CD4-positive, alpha-beta T cell treated with Interferon gamma for 1 hour (primary cell): ENCODE data around the gene BLVRB.
"Not testable (repeated sequence)": the region's sequence is repeated elsewhere in the genome, so short reads cannot be mapped to it uniquely, and the experiment has no call there.

ENCODE experiments used
- DNase-seq: peaks from one replicate; pipeline ENCODE4 v3.0.0-alpha.2; 2020

Gene BLVRB

GRCh38 chr19:40445780-40446262, 19.7 kb downstream of the BLVRB start:
- no peak for DNase-seq

GRCh38 chr19:40444825-40445312, 20.7 kb downstream of the BLVRB start:
- DNase-seq: no peak

DNA sequence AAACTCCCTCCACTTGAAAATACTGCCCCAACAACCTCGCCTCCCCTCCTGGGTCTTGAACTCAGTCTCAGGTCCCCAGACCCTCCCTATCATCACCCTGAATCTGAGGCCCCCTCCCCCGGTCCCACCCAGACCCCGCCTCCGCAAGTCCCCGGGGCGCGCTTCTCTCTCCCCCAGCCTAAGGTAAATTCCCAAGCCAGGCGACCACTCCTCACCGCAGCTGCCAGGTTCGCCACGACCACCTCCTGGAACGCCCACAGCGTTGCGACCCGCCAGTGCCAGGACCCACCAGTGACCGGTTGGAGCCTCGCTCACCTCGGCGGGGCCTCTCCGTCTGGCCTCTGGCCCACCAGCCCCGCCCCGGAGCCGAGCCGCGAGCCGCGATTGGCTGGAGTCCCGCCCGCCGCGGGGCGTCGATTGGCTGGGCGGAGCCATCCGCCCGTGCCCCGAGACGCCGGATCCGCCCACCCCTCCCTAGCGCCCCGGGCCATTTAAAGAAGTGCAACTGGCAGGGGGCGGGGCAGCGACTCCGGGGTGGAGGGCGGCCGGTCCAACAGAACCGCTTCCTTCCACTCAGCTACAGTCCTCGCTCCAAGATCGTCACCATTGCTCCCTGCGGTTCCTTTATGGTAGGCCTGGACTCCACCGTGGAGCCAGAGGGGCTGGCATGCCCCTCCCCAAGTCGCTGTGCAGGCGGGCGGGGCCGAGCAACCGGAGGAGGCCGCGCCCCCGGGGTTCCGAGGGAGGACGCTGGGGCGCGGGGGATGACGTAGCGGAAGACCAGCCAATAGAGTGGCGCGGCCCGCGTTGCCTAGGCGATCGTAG, 21.3 kb downstream of the BLVRB start, which contains the start of gene SERTAD3:
TSS of gene SERTAD3 (minus strand) at position 336 of the 825 bp plus-strand sequence. CDS start 2,255 bp downstream, outside the sequence.
- peak; percentile 95 for DNase-seq

- DNase-seq: peak; percentile 100
Measured at GRCh38 chr19:40443131-40443999, 22.2 kb downstream of the BLVRB start.

GRCh38 chr19:40442328-40443130, 23.0 kb downstream of the BLVRB start:
- no peak for DNase-seq

- DNase-seq: no peak
Measured at GRCh38 chr19:40441719-40442253, 23.8 kb downstream of the BLVRB start.

GRCh38 chr19:40438284-40438683, 27.3 kb downstream of the BLVRB start:
- DNase-seq: no peak

DNA sequence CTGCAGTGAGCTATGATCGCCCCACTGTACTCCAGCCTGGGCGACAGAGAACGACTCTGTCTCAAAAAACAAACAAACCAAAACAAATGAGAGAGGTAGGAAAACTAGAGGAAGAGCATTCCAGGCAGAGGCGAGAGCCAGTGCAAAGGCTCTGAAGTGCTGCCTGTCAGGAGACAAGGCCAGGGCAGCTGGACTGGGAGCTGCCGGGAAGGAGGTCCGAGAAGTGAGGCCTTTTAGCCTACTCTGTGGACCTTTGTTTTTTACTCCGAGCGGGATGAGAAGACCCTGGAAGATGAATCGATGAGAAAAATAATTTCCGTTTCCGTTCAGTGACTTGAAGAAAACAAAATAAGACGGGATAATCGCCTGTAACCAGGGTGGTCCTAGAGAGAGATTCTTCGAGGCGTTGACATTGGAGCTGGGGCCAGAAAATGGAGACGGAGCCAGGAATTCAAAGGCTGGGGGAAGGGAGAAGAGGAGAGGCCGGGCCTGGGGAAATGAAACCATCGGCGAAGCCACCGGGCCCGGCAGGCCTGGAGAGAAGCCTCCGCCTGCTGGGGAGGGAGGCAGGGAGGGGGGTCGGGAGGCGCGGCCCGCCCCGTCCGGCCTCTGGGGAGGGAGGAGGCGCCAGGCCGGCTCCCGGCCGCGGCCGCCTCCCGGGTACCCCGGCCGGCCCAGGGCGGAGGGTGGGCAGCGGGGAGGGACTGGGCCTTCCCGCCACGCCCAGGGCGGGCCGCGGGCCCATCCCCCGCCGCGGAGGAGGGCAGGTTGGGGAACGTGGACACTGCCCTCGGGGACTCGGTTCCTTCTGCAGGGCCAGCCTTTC, 31.9 kb downstream of the BLVRB start:
- DNase-seq: peak; percentile 71

- not testable (repeated sequence) for DNase-seq
Measured at GRCh38 chr19:40432760-40433159, 32.8 kb downstream of the BLVRB start.

- no peak for DNase-seq
Measured at GRCh38 chr19:40431698-40432097, 33.8 kb downstream of the BLVRB start.

GRCh38 chr19:40430242-40430641, 35.3 kb downstream of the BLVRB start:
- DNase-seq: not testable (repeated sequence)

GRCh38 chr19:40428197-40428596, 37.3 kb downstream of the BLVRB start:
- not testable (repeated sequence) for DNase-seq

GRCh38 chr19:40425450-40426287, 39.9 kb downstream of the BLVRB start, which contains the start of gene SERTAD1:
Gene SERTAD1, minus strand, starts transcription at chr19:40425992. Its CDS starts 2,446 bp downstream, at chr19:40423546.
- DNase-seq: peak; percentile 100

DNA sequence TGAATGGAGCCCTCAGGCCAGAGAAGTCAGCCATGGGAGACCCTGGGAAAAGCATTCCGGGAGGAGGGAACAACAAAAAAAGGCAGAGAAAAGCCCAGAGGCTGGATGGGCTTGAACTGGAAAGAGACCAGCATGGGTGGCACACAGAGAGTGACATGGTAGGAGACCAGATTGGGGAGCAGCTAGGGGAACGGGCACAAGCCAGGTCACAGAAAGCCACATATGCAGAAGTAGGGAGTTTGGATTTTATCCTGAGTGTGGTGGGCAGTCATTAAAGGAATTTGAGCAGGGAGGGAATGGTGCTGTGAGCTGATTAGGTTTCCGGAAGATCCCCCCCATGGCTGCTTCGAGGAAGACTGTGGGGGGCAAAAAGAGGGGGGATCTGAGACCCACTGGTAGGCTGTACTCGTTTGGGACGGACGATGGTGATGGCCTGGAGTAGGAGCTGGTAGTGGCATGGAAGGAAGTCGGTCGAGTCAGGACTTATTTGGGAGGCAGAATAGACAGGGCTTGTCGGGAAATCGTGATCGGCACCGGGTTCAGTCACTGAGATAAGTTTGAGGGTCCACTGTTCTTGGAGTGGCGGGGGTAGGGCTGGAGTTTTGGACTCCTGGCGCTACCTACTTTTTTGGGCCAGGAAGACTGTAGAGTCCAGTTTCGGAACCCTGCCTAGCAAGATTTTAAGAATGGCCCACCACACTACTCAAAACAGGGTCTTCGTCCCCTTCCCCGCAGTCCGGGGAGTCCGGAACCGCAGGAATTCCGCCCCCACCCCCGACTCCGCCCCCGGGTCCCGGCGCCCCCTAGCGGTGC, 40.7 kb downstream of the BLVRB start:
- no peak for DNase-seq

DNA sequence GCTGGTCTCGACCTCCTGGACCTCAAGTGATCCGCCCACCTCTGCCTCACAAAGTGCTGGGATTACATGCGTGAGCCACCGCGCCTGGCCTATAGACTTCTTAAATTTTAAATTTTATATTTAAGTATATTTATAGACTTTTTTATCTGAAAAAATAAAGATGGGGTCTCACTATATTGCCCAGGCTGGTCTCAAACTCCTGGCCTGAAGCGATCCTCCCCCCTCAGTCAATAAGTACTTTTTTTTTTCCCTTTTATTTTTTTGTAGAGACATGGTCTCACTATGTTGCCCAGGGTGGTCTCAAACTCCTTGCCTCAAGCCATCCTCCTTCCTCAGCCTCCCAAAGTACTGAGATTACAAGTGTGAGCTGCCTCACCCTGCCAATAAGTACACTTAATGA, 41.6 kb downstream of the BLVRB start:
- DNase-seq: no peak

DNA sequence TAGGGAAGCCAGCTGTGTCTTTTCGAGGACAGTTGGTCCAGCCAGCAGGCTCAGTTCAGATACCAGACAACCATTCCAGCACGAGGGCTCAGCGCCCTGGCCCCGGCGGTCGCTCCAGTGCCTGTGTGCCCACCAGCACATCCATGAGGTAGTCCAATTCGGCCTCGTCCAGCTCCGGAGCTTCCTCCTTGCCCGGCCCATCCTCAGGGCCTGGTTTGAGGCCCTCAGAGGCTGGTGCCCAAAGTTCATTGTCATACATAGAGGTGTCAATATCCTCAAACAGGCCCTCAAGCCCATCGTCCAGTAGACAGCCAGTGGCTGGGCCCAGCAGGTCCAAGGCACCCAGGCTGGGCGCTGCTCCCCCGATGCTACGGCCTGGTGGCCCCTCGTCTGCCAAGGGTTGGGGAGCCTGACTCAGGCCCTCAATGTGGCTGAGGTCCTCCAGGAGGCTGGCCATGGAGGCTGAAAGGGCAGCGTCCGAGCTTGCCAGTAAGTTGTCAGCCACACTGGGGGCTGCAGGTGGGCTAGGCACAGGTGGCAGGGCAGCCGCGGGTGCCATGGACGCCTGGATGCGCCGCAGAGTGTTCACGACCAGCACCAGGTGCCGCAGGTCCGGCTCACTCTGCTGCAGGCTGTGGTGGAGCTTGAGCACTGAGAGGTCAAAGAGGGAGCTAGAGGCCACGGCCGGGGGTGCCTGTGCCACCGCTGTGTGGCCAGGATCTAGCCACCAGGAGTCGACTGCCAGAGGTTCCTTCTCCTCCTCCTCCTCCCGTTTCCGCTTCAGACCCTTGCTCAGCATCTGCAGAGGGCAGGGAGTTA, 42.6 kb downstream of the BLVRB start:
- DNase-seq: no peak

DNA sequence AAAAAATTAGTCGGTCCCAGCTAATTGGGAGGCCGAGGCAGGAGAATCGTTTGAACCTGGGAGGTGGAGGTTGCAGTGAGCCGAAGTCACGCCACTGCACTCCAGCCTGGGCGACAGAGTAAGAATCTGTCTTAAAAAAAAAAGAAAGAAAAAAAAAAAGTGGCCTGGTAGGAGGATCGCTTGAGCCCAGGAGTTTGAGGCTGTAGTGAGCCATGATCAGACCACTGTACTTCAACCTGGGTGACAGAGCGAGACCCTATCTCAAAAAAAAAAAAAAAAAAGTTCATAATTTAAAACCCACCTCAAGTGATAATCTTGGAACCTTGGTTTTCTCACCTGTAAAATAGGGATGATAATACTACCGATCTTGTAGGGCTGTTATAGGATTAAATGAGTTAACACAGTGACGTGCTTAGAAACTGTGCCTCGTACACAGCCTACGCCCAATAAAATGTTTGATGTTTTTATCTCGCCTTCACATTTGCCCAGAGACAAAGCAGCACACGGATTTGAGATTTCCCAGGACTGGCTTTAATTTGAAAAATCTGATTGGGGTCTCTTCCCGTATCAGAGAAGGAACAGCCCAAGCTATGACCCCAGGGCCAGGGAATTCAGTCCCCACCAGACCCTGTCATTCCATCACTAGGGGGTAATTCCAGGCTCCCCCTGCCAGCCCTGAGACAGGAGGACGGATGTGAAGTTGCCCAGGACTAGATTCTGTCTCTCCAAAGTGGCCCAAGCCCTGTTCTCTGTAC, 43.4 kb downstream of the BLVRB start:
- no peak for DNase-seq
